MM.1S (cell line): ENCODE results near the gene PTPRF.

Source experiments
- DNase-seq: peaks from one replicate; pipeline ENCODE4 v3.0.0-alpha.2; 2015
- H2AFZ ChIP-seq: fragments of 300-600 bp; sonication (generic); 2 replicates; pipeline ENCODE4 v1.6.0; 2016; ENCODE audit warnings: antibody characterized with exemption, low read length
- H3F3A ChIP-seq: fragments of 300-600 bp; sonication (generic); 2 replicates; pipeline ENCODE4 v1.6.1; 2016; ENCODE audit warnings: mild to moderate bottlenecking, antibody characterized with exemption, low read length, moderate library complexity, mixed read lengths; ENCODE audit not compliant: insufficient read depth
- H3K27ac ChIP-seq: fragments of 300-600 bp; sonication (generic); 2 replicates; pipeline ENCODE4 v1.5.1; 2016; ENCODE audit warnings: mild to moderate bottlenecking, low read length
- H3K27me3 ChIP-seq: fragments of 300-600 bp; sonication (generic); replicated peaks from 2 replicates; pipeline ENCODE4 v1.6.0; 2016; ENCODE audit warnings: low read length; ENCODE audit not compliant: insufficient read depth
- H3K36me3 ChIP-seq: fragments of 300-600 bp; sonication (generic); replicated peaks from 2 replicates; pipeline ENCODE4 v1.6.1; 2016; ENCODE audit warnings: mild to moderate bottlenecking, low read length, mixed read lengths; ENCODE audit not compliant: insufficient read depth
- H3K4me1 ChIP-seq: fragments of 300-600 bp; sonication (generic); 2 replicates; pipeline ENCODE4 v1.6.1; 2016; ENCODE audit warnings: low read length, mixed read lengths
- H3K4me2 ChIP-seq: fragments of 300-600 bp; sonication (generic); 2 replicates; pipeline ENCODE4 v1.6.0; 2016; ENCODE audit warnings: low read depth, low read length
- H3K4me3 ChIP-seq: fragments of 300-600 bp; sonication (generic); 2 replicates; pipeline ENCODE4 v1.5.1; 2016; ENCODE audit warnings: low read length, mixed read lengths
- H3K79me2 ChIP-seq: fragments of 300-600 bp; sonication (generic); 2 replicates; pipeline ENCODE4 v1.6.1; 2016; ENCODE audit warnings: mixed run types, low read length, mixed read lengths
- H3K9ac ChIP-seq: fragments of 300-600 bp; sonication (generic); 2 replicates; pipeline ENCODE4 v1.6.1; 2016; ENCODE audit warnings: low read length, mixed read lengths
- H3K9me2 ChIP-seq: fragments of 300-600 bp; sonication (generic); replicated peaks from 2 replicates; pipeline ENCODE4 v1.6.1; 2016; ENCODE audit warnings: mild to moderate bottlenecking, low read length, mixed read lengths; ENCODE audit not compliant: insufficient read depth
- H3K9me3 ChIP-seq: fragments of 300-600 bp; sonication (generic); replicated peaks from 2 replicates; pipeline ENCODE4 v1.6.1; 2016; ENCODE audit warnings: mild to moderate bottlenecking, low read length, mixed read lengths; ENCODE audit not compliant: insufficient read depth
- H4K20me1 ChIP-seq: fragments of 300-600 bp; sonication (generic); 2 replicates; pipeline ENCODE4 v1.6.1; 2016; ENCODE audit warnings: mild to moderate bottlenecking, low read length, moderate library complexity, mixed read lengths; ENCODE audit not compliant: insufficient read depth
- CTCF ChIP-seq: fragments of 300-600 bp; sonication (generic); IDR thresholded peaks from 2 replicates; pipeline ENCODE4 v1.5.1; 2016; ENCODE audit warnings: antibody characterized with exemption, low read length, mixed read lengths
- EZH2 ChIP-seq: fragments of 300-600 bp; sonication (generic); optimal IDR thresholded peaks from 2 replicates; pipeline ENCODE3; 2017; ENCODE audit warnings: low read depth, mild to moderate bottlenecking, antibody characterized with exemption, low read length, mixed read lengths
- EZH2phosphoT487 ChIP-seq: fragments of 300-600 bp; sonication (generic); IDR thresholded peaks from 2 replicates; pipeline ENCODE4 v1.6.1; 2018; ENCODE audit warnings: antibody characterized with exemption, low read length

PTPRF gene

GRCh38 chr1:43671626-43672330 is 141.1 kb downstream of the PTPRF start:
- Histone ChIP-seq H3K9ac (no peak overlapping the region), H3K36me3 (peaks cover 9% of the 10 kb centered on the region), H3K4me2 (no peak overlapping the region), H3F3A (no peaks in the 10 kb centered on the region), H3K9me2 (no peaks in the 10 kb centered on the region), H3K4me1 (no peaks in the 10 kb centered on the region), H3K9me3 (no peaks in the 10 kb centered on the region), H3K27me3 (no peaks in the 10 kb centered on the region), H4K20me1 (no peaks in the 10 kb centered on the region), H3K4me3 (no peak overlapping the region), H3K27ac (no peak overlapping the region), H3K79me2 (no peaks in the 10 kb centered on the region), H2AFZ (no peak overlapping the region)
- no peak for DNase-seq
- TF ChIP-seq EZH2 (no peak), EZH2phosphoT487 (no peak), CTCF (no peak)

DNA sequence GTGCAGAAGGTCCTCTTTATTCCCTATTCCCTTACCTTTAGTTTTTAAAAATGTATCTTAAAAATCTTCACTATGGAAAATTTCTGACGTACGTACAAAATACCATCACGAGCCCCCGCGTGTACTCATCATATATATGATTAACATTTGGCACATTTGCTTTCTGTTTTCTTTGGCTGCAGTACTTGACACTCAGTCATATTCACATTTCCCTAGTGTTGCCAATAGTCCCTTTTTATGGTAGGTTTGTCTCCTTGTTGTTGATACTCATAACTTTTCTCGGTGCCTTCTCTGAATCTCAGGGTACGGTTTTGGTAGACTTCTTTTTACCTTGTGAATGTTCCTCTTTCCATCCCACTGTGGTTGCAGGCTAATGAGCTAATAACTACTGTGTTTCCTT is 142.6 kb downstream of the PTPRF start:
- no peaks in the 10 kb centered on the region for H3K4me1 ChIP-seq
- TF ChIP-seq EZH2 (no peak), EZH2phosphoT487 (no peak), CTCF (no peak)

More for the DNA sequence above, 142.6 kb downstream of the PTPRF start:
- peaks cover 5% of the 10 kb centered on the region; the same call in 1 of the 2 replicates for H3K36me3 ChIP-seq
- H3K9me3 ChIP-seq, result no peaks in the 10 kb centered on the region
- H3K4me2 ChIP-seq, result no peak overlapping the region
- DNase-seq, result no peak
- H4K20me1 ChIP-seq, result no peaks in the 10 kb centered on the region
- no peaks in the 10 kb centered on the region for H3F3A ChIP-seq
- H3K4me3 ChIP-seq, result no peak overlapping the region
- no peaks in the 10 kb centered on the region for H3K9me2 ChIP-seq
- no peaks in the 10 kb centered on the region for H3K79me2 ChIP-seq
- H3K27ac ChIP-seq, result no peak overlapping the region
- H3K27me3 ChIP-seq, result no peaks in the 10 kb centered on the region
- H2AFZ ChIP-seq, result no peak overlapping the region
- no peak overlapping the region for H3K9ac ChIP-seq
